GM19372 (cell line): Measurements from ENCODE around the gene TBL1XR1.
"Not testable (repeated sequence)": the region's sequence is repeated elsewhere in the genome, so short reads cannot be mapped to it uniquely, and the experiment has no call there.

ENCODE experiments used
- ATAC-seq: cut with Tn5 transposase; IDR thresholded peaks from one replicate; pipeline ENCODE4 v1.9.1; 2021; ENCODE audit warnings: mild to moderate bottlenecking, low read depth, moderate library complexity; ENCODE audit not compliant: unreplicated experiment

The TBL1XR1 gene

GRCh38 chr3:177209509-177209908, 12.2 kb upstream of the TBL1XR1 start:
- no peak for ATAC-seq

- ATAC-seq: no peak
These were observed 11.5 kb upstream of the TBL1XR1 start for GRCh38 chr3:177208781-177209180.

- no peak for ATAC-seq
These were observed 10.9 kb upstream of the TBL1XR1 start for GRCh38 chr3:177208223-177208622.

- ATAC-seq: no peak
These were observed 9.7 kb upstream of the TBL1XR1 start for GRCh38 chr3:177206936-177207335.

GRCh38 chr3:177203689-177204395, 6.6 kb upstream of the TBL1XR1 start:
- no peak for ATAC-seq

GRCh38 chr3:177203016-177203415, 5.7 kb upstream of the TBL1XR1 start:
- ATAC-seq: not testable (repeated sequence)

GRCh38 chr3:177201700-177202397, 4.6 kb upstream of the TBL1XR1 start:
- peak; percentile 59 for ATAC-seq

- ATAC-seq: no peak
These were observed 2.0 kb upstream of the TBL1XR1 start for GRCh38 chr3:177199206-177199760.

GRCh38 chr3:177197727-177198460, 612 bp upstream of the TBL1XR1 start:
- ATAC-seq: peak; percentile 32

- ATAC-seq: no peak
These were observed 734 bp downstream of the TBL1XR1 start for GRCh38 chr3:177196456-177197040.

- no peak for ATAC-seq
These were observed 1.2 kb downstream of the TBL1XR1 start for GRCh38 chr3:177196008-177196455.

- no peak for ATAC-seq
These were observed 1.9 kb downstream of the TBL1XR1 start for GRCh38 chr3:177195242-177195991.

- ATAC-seq: no peak
These were observed 3.0 kb downstream of the TBL1XR1 start for GRCh38 chr3:177194299-177194698.

GRCh38 chr3:177193688-177194268, 3.5 kb downstream of the TBL1XR1 start:
- ATAC-seq: no peak

GRCh38 chr3:177193275-177193674, 4.0 kb downstream of the TBL1XR1 start:
- ATAC-seq: not testable (repeated sequence)

GRCh38 chr3:177190756-177191681, 6.3 kb downstream of the TBL1XR1 start:
- ATAC-seq: no peak

GRCh38 chr3:177190184-177190583, 7.1 kb downstream of the TBL1XR1 start:
- not testable (repeated sequence) for ATAC-seq

- ATAC-seq: not testable (repeated sequence)
These were observed 9.0 kb downstream of the TBL1XR1 start for GRCh38 chr3:177188325-177188724.
